ENCODE results near the gene SDK1.

Gene SDK1

DNA sequence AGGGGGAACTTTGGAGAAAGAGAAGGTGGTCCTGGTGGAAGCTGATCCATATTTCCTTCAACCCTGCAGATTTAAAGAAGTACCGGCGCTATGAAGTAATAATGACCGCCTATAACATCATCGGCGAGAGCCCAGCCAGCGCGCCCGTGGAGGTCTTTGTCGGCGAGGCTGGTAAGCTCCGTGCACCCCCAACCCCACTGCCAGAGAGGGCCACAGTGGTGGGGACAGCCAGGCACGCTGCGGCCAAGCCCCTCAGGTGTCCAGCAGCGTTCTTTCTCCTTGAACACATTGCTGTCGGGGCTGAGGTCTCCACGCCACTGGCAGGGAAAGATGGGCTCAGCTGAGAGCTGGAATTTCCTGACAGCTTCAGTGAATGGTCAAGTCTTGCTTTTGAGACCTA is 877.4 kb downstream of the SDK1 start:
- Mint-ChIP-seq H3K36me3 (no peaks in the 10 kb centered on the region), H3K9me3 (no peaks in the 10 kb centered on the region), H3K27ac (no peak overlapping the region), H3K4me3 (no peak overlapping the region), H3K4me1 (no peaks in the 10 kb centered on the region)
- no peak for ATAC-seq
- DNase-seq (ENCODE audit: low spot score in 2 of 2) = no peak

DNA sequence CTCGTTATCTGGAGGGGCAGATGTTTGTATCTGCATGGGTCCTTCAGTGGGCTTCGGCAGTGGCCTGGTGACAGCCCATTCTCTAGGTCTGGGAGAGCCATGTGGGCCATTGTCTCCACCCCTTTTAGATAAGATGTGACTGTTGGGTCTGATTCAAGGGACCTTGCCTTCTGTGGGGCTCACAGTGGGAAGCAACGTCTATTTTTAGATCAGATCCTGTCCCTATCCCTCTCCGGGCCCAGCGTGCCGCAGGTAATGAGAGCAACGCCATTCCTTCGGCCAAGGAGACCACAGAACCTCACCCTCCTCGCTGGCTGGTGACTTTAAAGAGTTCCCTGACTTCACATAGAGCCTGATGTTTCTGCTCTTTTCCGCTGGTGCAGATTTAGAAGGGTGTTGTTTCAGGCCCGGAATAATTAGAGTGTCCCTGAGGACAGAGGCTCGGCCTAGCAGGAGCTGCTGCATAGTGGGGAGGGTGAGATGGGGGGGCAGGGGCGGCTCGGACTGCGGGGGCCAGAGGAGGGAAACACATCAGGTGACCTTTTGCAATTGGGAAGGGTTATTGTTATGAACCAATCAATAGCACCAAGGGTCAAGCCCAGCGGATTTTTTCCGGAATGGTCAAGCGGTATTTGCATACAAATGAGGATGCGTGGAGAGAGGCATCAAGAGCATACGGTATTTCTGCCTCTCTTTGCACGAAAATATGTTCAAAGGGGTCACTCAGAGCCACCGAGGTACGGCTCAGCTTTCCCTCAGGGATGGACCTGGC is 878.0 kb downstream of the SDK1 start:
- Mint-ChIP-seq H3K36me3 (no peaks in the 10 kb centered on the region), H3K9me3 (no peaks in the 10 kb centered on the region), H3K27ac (no peak overlapping the region), H3K4me3 (no peak overlapping the region), H3K4me1 (no peaks in the 10 kb centered on the region)
- DNase-seq (ENCODE audit: low spot score in 2 of 2) = no peak
- ATAC-seq = no peak

DNA sequence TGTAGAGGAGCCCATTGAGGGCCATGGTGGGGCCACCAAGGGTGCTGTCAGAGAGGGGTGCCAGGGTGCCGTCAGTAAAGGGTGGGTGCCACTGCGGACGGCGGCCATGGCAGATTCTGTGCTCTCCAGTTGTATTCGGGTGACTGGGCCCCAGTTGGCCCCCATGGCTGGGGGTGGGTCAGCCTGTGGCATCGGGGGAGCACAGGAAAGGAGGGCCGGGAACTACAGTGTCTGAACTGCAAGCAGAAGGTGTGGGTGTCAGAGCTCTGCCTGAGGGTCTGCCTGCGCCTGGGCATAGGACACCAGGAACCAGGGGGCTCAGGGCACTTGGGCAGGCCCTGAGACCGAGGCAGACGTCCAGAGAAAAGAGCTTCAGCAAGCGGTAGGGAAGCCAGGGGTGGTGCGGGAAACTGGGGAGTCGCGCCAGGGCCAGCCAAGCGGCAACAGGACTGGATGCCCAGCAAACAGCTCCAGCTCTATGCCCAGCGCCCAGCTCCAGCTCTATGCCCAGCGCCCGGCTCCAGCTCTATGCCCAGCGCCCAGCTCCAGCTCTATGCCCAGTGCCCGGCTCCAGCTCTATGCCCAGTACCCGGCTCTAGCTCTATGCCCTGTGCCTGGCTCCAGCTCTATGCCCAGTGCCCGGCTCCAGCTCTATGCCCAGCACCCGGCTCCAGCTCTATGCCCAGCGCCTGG is 878.8 kb downstream of the SDK1 start:
- H3K9me3 Mint-ChIP-seq = no peaks in the 10 kb centered on the region
- H3K4me1 Mint-ChIP-seq = no peaks in the 10 kb centered on the region
- H3K36me3 Mint-ChIP-seq = no peaks in the 10 kb centered on the region
- ATAC-seq (no peak), DNase-seq (ENCODE audit: low spot score in 2 of 2) (no peak)
- no peak overlapping the region for H3K4me3 Mint-ChIP-seq
- no peak overlapping the region for H3K27ac Mint-ChIP-seq

DNA sequence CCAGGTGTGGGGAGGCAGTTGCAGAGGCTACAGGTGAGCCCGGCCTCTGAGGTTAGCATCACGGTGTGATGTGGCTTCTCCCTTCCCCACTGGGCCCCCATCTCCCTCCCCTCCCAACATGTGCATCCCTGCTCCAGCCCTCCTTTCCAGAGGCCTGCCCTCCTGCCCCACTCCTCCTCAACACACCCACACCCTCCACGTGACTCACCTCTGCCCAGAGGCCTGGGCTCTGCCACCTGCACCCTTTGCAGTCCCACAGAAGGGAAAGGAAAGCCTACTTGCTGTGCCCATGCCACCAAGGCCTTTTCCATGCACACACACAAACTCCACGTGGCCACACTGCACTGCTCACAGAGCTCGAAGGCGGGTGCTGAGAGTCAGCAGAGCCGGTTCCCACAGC is 880.4 kb downstream of the SDK1 start:
- H3K4me3 Mint-ChIP-seq = no peak overlapping the region
- H3K4me1 Mint-ChIP-seq = no peaks in the 10 kb centered on the region
- H3K36me3 Mint-ChIP-seq = no peaks in the 10 kb centered on the region
- no peaks in the 10 kb centered on the region for H3K9me3 Mint-ChIP-seq
- DNase-seq (ENCODE audit: low spot score in 2 of 2) (no peak), ATAC-seq (no peak)
- H3K27ac Mint-ChIP-seq = no peak overlapping the region

DNA sequence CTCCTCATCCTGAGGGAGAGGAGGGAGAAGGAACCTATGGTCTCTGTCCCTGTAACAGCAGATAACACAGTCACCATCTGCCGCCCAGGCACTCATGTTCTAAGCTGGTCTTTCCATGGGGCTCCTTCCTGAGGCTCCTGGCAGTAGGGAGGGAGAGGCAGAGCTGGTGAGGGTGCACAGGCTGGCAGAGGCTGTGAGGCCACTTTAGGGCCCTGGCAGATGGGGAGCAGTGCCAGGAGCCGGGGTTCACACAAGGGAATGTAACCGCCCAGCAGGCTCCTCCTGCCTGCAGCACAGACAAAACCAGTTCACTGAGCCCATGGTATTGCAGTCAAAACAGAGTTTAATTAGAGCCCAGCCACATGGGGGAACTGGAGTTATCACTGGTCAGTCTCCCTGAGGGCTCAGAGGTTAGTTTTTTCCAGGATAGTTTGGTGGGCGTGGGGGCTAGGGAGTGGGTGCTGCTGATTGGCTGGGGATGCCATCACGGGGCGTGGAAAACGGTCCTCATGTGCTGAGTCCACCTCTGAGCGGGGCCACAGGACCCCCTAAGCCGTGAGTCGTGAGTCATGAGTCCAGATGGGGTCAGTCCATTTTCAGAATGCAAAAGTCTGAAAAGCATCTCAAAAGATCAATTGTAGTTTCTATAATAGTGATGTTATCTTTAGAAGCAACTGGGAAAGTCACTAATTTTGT is 881.7 kb downstream of the SDK1 start:
- ATAC-seq = no peak
- Mint-ChIP-seq H3K4me3 (no peak overlapping the region), H3K4me1 (no peaks in the 10 kb centered on the region), H3K27ac (no peak overlapping the region), H3K9me3 (no peaks in the 10 kb centered on the region), H3K36me3 (no peaks in the 10 kb centered on the region)
- no peak for DNase-seq (ENCODE audit: low spot score in 2 of 2)

DNA sequence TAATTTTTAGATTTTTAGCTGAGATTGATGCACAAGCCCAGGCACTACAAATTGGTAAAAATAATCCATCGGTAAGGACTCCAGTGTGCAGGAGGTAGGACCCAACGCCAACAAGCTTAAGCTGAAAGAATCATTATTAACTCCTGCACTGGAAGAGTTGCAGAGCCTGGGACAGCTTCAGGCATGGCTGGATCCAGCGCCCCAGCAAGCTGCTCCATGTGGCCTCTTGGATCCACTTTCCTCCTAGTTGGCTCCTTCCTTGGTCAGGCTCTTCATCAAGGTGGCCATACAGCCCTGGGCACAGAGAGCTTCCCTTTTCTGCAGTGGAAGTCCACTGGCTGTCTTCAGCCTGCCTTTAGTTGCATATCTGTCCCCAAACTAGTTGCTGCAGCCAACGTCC is 883.6 kb downstream of the SDK1 start:
- Mint-ChIP-seq H3K36me3 (no peaks in the 10 kb centered on the region), H3K4me3 (no peak overlapping the region), H3K9me3 (no peaks in the 10 kb centered on the region)

DNA sequence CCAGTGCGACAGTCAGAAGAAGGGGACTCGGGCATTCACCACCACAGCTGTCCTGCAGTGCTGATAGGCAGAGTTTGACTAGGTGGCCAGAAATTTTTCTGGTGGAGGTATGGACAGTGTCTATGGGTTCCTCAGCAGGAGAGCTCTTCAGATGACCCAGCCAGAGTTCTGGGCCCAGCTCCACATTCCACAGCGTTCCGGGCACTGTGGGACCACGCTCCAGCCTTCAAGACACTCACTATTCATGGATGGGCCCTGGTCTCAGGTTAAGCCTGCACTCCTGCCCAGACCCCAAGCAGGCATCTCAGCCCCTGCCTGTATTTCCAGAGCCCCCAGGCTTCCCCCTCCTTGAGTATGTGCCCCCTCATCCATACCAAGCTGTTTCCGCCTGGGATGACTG is 884.1 kb downstream of the SDK1 start:
- Mint-ChIP-seq H3K4me1 (no peaks in the 10 kb centered on the region), H3K27ac (no peak overlapping the region), H3K36me3 (no peaks in the 10 kb centered on the region), H3K9me3 (no peaks in the 10 kb centered on the region), H3K4me3 (no peak overlapping the region)
- DNase-seq (ENCODE audit: low spot score in 2 of 2) (no peak), ATAC-seq (no peak)

More for the DNA sequence above, 883.6 kb downstream of the SDK1 start:
- H3K4me1 Mint-ChIP-seq = no peaks in the 10 kb centered on the region
- ATAC-seq = no peak
- no peak overlapping the region for H3K27ac Mint-ChIP-seq
- no peak for DNase-seq (ENCODE audit: low spot score in 2 of 2)

DNA sequence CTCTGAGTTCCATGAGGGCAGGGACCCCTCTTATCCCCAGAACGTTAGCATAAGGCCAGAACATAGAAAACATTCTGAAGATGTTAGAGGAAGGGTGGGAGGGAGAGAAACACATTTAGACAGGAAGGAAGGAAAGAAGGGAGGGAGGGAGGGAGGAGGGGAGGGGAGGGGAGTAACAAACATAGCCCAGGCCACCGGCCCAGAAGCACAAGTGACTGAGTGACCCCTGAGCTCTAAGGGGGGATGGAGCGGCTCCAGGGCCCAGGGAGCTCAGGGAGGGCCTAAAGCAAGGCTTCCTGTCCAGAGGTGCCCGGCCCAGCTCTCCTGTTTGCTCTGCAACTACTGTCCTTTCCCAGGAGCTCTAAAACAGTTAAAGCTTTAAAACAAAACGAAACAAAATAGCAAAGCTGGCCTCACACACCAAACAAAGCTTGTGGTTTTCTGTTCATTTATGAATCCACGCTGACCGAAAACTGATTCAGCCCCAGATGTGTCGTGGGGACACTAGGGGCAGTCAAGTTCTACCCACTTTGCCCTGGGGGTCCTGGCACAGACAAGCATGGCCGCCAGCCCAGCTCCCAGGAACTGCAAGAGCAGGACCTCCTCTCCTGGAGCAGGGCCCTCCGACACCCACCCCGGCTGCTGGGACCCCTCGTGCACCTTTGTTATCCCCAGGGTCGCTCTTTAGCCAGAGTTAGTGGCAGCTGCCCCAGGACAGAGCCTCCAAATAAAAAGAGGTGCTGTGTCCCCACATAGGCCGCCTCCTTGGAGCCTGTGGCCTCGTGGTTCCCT is 884.9 kb downstream of the SDK1 start:
- H3K4me1 Mint-ChIP-seq = no peaks in the 10 kb centered on the region
- ATAC-seq = no peak
- no peak for DNase-seq (ENCODE audit: low spot score in 2 of 2)
- no peaks in the 10 kb centered on the region for H3K9me3 Mint-ChIP-seq
- no peaks in the 10 kb centered on the region for H3K36me3 Mint-ChIP-seq
- H3K27ac Mint-ChIP-seq = no peak overlapping the region
- no peak overlapping the region for H3K4me3 Mint-ChIP-seq

DNA sequence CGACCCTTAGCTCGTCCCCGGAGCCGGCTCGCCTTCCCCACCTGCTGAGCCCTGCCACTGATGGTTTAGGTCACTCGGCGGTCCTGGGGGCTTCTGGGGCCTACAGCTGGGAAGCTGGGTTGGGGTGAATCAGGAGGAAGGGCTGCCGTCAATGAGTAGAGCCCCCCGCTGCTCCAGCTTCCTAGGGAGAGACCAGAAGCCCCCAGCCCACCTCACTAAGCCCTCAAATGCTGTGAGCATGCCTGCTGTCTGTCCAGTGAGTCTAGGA is 885.4 kb downstream of the SDK1 start:
- Mint-ChIP-seq H3K36me3 (no peaks in the 10 kb centered on the region), H3K4me3 (no peak overlapping the region), H3K27ac (no peak overlapping the region), H3K4me1 (no peaks in the 10 kb centered on the region), H3K9me3 (no peaks in the 10 kb centered on the region)
- DNase-seq (ENCODE audit: low spot score in 2 of 2) = no peak
- ATAC-seq = no peak

DNA sequence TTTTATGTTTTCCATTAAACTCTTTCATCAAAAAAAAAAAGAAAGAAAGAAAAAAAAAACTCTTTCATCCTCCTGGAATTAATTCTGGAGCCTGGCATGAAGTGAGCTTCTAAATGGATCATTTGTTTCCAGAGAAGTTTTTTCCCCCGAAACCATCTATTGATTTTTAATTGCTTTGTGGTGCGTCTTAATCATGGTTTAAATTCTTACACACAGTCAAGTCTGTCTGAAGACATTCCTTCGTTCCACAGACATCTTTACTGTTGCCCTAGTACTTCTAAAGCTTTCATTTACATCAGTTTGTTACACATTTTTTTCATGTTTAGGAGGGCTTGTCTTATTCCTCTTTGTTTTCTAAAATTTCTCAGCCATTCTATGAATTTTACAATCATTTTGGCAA is 887.6 kb downstream of the SDK1 start:
- no peak overlapping the region for H3K4me3 Mint-ChIP-seq
- H3K4me1 Mint-ChIP-seq = no peaks in the 10 kb centered on the region
- ATAC-seq (no peak), DNase-seq (ENCODE audit: low spot score in 2 of 2) (no peak)
- H3K36me3 Mint-ChIP-seq = no peaks in the 10 kb centered on the region
- H3K9me3 Mint-ChIP-seq = no peaks in the 10 kb centered on the region
- H3K27ac Mint-ChIP-seq = no peak overlapping the region

DNA sequence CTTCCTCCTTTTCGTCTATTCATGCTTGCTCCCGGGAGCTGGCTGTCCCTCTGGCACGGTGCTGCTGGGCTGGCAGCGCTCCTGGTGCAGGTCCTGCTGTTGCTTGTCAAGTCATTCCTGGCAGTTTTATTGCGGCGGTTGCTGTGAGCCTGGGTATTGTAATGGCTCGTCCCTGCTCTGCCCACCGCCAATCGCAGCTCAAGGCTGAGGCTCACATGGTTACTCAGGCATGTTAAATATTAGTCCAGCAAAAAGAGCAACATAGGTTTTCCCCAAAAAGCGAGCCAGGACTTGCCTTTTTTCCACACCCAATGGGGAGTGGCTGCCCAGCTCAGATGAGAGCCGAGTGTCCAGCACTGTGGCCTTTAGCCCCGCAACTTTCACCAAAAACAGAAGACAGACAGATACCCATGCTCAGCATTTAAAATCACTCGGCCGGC is 888.1 kb downstream of the SDK1 start:
- no peaks in the 10 kb centered on the region for H3K4me1 Mint-ChIP-seq
- DNase-seq (ENCODE audit: low spot score in 2 of 2) (no peak), ATAC-seq (no peak)
- H3K36me3 Mint-ChIP-seq = no peaks in the 10 kb centered on the region
- H3K4me3 Mint-ChIP-seq = no peak overlapping the region
- H3K9me3 Mint-ChIP-seq = no peaks in the 10 kb centered on the region
- H3K27ac Mint-ChIP-seq = no peak overlapping the region

DNA sequence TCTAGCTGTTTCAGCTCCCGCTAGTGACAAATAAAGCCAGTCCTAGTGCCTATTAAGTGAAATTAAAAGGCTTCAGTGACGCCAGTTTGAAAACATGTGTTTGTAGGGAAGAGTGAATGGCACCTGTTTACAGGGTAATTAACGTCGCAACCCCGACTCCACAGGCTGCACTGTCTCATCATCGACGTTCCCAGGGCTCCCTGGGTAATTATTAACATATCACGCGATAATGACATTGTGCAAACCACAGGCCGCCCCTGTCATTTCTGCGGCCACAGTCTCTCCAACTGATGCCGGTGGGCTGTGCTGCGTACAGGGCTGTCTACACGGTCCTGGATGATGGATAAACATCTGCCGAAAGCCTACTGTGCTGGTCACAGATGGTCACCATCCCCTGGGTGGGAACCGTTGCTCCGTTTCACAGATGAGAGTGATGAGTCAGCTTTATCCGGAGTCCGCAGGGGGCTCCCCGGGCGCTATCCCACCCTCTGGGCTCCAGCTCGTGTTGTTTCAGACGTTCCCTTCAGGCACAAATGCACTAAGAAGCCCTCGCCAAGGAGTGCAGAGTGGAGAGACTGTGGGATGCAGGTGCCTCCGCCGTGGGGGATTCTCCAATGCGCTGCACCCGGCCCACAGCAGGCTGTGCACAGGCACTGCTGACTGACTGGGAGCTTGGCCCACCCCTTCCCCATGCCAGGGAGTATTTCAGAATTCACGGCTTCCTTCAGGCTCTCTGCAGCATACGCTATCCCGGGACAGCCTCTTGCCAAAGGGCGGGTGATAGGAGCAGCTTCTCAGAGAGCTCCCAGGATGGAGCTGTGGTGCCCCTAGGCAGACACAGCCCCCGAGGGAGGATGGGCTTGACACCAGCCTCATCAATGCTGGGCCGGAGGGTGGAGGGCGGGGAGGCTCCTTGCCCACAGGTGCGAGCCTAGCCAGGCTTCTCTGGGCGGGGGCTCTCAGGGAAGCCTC is 889.2 kb downstream of the SDK1 start:
- no peaks in the 10 kb centered on the region for H3K4me1 Mint-ChIP-seq
- no peak overlapping the region for H3K27ac Mint-ChIP-seq
- ATAC-seq (peak; percentile 7), DNase-seq (ENCODE audit: low spot score in 2 of 2) (no peak)
- H3K9me3 Mint-ChIP-seq = no peaks in the 10 kb centered on the region
- no peak overlapping the region for H3K4me3 Mint-ChIP-seq
- H3K36me3 Mint-ChIP-seq = no peaks in the 10 kb centered on the region

DNA sequence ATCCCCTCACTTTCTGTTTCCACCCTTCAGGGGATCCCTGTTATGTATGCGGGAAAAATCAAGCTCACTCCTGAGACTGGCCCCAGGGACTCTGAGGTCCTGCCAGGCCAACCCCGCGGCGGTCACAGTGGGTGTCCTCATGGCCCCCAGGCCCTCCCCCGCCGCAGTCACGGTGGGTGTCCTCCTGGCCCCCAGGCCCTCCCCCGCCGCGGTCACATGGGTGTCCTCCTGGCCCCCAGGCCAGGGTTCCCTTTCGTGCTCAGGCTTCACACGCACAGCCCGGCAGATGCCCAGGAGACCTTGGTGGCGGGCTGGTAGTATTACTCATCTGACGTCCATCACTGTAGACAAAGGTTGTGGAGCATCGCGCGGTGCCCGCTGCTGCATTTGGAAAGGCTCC is 890.0 kb downstream of the SDK1 start:
- no peaks in the 10 kb centered on the region for H3K4me1 Mint-ChIP-seq
- H3K27ac Mint-ChIP-seq = no peak overlapping the region
- no peak for DNase-seq (ENCODE audit: low spot score in 2 of 2)
- H3K36me3 Mint-ChIP-seq = no peaks in the 10 kb centered on the region
- no peak overlapping the region for H3K4me3 Mint-ChIP-seq
- no peaks in the 10 kb centered on the region for H3K9me3 Mint-ChIP-seq
- ATAC-seq = peak; percentile 20

DNA sequence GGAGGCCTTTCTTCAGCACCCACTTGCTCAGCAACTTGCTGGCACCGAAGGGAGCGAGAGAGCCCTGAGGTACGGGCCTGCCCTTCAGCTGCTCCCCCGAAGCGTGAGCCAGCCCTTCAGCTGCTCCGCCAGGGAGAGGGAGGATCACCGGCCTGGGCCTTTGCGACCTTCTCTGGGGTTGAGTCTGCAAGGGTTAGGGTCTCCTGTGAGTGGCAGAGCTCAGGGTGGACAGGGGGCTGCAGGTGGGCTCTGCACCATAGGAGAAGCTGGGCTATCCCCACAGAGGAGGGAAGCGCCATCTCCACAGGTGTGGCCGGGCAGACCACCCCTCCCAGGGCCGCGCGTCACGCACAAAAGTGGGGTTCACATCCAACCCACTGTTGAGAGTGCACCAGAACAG is 890.5 kb downstream of the SDK1 start:
- Mint-ChIP-seq H3K4me1 (no peaks in the 10 kb centered on the region), H3K36me3 (no peaks in the 10 kb centered on the region), H3K9me3 (no peaks in the 10 kb centered on the region), H3K27ac (no peak overlapping the region), H3K4me3 (no peak overlapping the region)
- no peak for DNase-seq (ENCODE audit: low spot score in 2 of 2)
- peak; percentile 9 for ATAC-seq

Data from stimulated activated effector memory CD8-positive, alpha-beta T cell treated with anti-CD3 and anti-CD28 coated beads, Interleukin-12 subunit alpha, Interleukin-12 subunit beta, amount 100 ng/mL, for 72 hours (primary cell).